Measurements from ENCODE around the gene TEAD1. TPM values are rescaled to one million over a fixed set of nuclear protein-coding genes. Genes with fewer than 3 reads are reported as not detected.

The TEAD1 gene
- total and polyA plus RNA-seq, 9 of the 15 experiments (the other 6 are each of a cell fraction or from before 2014, with no cell fraction given): 1.7 to 17.7 (median 10.8) TPM

GRCh38 chr11:12784987-12785386, 110.8 kb downstream of the TEAD1 start:
- in situ Hi-C loops (cut with MboI) (no loop called here), intact Hi-C loops (cut with micrococcal nuclease) (no loop called here)
- H2AFZ ChIP-seq (ENCODE audit: low read depth, low read length): no peak overlapping the region
- WGBS (ENCODE audit: insufficient coverage, low coverage, missing lambda C conversion rate): 64% methylated on average over 5 of the region's 5 CpGs
- no peak for ATAC-seq
- H3K9me1 ChIP-seq (ENCODE audit: control insufficient read depth, insufficient read depth, low read length): no peaks in the 10 kb centered on the region
- H3K79me2 ChIP-seq (ENCODE audit: control insufficient read depth, insufficient read depth, low read length): no peaks in the 10 kb centered on the region
- H3K27me3 ChIP-seq (ENCODE audit: control insufficient read depth in 2 of 2, insufficient read depth in 2 of 2, low read length in 2 of 2): no peaks in the 10 kb centered on the region
- ChIA-PET POLR2A (interaction anchor here (0.8 kb wide), 1 partner anchor 10 kb away, joined by 3 read pairs; no protein-coding TSS in a partner anchor), CTCF (ENCODE audit: low intra/inter-chr PET ratio) (no interaction called here)
- no peak for FAIRE-seq
- BruUV-seq (replicated peaks): no TSS peak
- no peak for TF ChIP-seq RCOR1 (IDR thresholded peaks at IDR 0.05; ENCODE audit: borderline replicate concordance in 1 of 2, low read depth in 2 of 2, low read length in 2 of 2)
- no peak for TF ChIP-seq SREBF1 (IDR thresholded peaks at IDR 0.05; ENCODE audit: borderline replicate concordance, low read depth, low read length)
- no peak for TF ChIP-seq CBX3 (IDR thresholded peaks at IDR 0.05; ENCODE audit: borderline replicate concordance in 1 of 2, low read length in 2 of 2)
- TF ChIP-seq CBFB (CRISPR knock-in tag; IDR thresholded peaks at IDR 0.05): no peak
- TF ChIP-seq, protein P1, sequence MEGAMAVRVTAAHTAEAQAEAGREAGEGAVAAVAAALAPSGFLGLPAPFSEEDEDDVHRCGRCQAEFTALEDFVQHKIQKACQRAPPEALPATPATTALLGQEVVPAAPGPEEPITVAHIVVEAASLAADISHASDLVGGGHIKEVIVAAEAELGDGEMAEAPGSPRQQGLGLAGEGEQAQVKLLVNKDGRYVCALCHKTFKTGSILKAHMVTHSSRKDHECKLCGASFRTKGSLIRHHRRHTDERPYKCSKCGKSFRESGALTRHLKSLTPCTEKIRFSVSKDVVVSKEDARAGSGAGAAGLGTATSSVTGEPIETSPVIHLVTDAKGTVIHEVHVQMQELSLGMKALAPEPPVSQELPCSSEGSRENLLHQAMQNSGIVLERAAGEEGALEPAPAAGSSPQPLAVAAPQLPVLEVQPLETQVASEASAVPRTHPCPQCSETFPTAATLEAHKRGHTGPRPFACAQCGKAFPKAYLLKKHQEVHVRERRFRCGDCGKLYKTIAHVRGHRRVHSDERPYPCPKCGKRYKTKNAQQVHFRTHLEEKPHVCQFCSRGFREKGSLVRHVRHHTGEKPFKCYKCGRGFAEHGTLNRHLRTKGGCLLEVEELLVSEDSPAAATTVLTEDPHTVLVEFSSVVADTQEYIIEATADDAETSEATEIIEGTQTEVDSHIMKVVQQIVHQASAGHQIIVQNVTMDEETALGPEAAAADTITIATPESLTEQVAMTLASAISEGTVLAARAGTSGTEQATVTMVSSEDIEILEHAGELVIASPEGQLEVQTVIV (CRISPR knock-in tag; IDR thresholded peaks at IDR 0.05; ENCODE audit: borderline replicate concordance): no peak
- no peak for TF ChIP-seq FOXK2 (conservative IDR thresholded peaks at IDR 0.05 in 1 of 2, IDR thresholded peaks at IDR 0.05 in 1 of 2; ENCODE audit: low read depth in 2 of 2)
- no peak for TF ChIP-seq ZNF511 (CRISPR knock-in tag; IDR thresholded peaks at IDR 0.05)
- TF ChIP-seq FOXM1 (IDR thresholded peaks at IDR 0.05; ENCODE audit: low read depth): no peak
- TF ChIP-seq FOXM1 (CRISPR knock-in tag; IDR thresholded peaks at IDR 0.05; ENCODE audit: low read depth): no peak
- no peak for TF ChIP-seq SRSF1 (IDR thresholded peaks at IDR 0.05; ENCODE audit: low read depth, low read length)
- TF ChIP-seq PCBP2 (IDR thresholded peaks at IDR 0.05; ENCODE audit: low read depth, low read length, poor library complexity, severe bottlenecking): no peak
- no peak for TF ChIP-seq TCF7L2 (IDR thresholded peaks at IDR 0.05; ENCODE audit: low read depth, low read length)
- no peaks in the 10 kb centered on the region for H3K36me3 ChIP-seq (ENCODE audit: control insufficient read depth, insufficient read depth, low read length)
- H3K4me2 ChIP-seq (ENCODE audit: insufficient read depth, low read length): no peak overlapping the region
- H3K4me1 ChIP-seq (replicated peaks in 1 of 2; ENCODE audit: control insufficient read depth in 2 of 2, insufficient read depth in 2 of 2, low read length in 2 of 2): peaks cover 0 to 11% of the 10 kb centered on the region in 2 experiments; a peak in 2 of 5 replicates
- no peak overlapping the region for H3K27ac ChIP-seq (ENCODE audit: extremely low read depth, low read depth, low read length)
- H3K9ac ChIP-seq (ENCODE audit: insufficient read depth in 1 of 2, low read depth in 2 of 2, low read length in 2 of 2): peak overlapping the region in 1 of 2 experiments; percentile 48; a peak in 1 of 4 replicates
- H3K9me3 ChIP-seq (replicated peaks; ENCODE audit: control insufficient read depth, insufficient read depth, low read depth, low read length): no peaks in the 10 kb centered on the region
- DNase-seq (ENCODE audit: extremely low read depth in 1 of 4, low spot score in 3 of 4): no peak
- no peak overlapping the region for H3K4me3 ChIP-seq
- no peaks in the 10 kb centered on the region for H4K20me1 ChIP-seq (replicated peaks; ENCODE audit: control insufficient read depth, insufficient read depth, low read length)
